Measurements from ENCODE around the gene PAX7.

The PAX7 gene

GRCh38 chr1:18769140-18769539 is 138.5 kb downstream of the PAX7 start:
- no peak for DNase-seq

- no peak for DNase-seq
These were observed 140.2 kb downstream of the PAX7 start for GRCh38 chr1:18770799-18771198.

DNA sequence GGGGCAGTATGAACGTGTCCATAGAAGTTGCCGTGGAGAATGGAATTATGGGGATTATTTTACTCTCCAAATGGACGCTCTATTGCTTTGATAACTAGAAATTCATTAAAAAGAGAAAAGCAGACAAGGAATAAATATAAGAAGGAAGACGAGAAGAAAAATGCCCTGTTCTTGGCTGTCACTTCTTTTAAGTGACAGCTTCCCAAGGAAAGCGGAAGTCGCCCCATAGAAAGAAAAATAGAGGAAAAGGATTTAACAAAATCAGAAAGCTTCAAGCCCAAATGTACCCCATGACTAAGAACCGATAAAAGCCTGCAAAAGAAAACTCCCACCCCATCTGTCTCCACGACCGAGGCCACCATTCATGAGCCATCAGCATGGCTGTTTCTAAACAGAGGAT is 143.1 kb downstream of the PAX7 start:
- no peak for DNase-seq

DNA sequence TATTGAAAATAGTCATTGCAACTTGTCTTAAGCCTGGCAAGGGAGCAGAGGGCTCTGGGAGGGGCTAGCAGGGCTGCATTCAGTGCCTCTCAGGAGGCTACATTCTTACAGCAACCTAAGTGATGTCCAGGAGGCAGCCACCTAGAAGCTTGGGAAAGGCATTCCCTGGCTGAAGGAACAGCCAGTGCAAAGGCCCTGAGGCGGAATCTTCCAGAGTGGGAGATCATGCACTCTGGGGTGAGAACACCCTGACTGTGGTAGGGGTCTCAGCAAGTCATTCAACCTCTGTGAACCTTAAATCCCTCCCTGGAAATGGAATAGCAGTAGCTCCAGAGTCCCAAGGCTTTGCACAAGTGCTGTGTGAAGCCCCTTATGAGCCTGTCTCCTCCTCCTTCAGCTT is 144.7 kb downstream of the PAX7 start:
- DNase-seq, result no peak

DNA sequence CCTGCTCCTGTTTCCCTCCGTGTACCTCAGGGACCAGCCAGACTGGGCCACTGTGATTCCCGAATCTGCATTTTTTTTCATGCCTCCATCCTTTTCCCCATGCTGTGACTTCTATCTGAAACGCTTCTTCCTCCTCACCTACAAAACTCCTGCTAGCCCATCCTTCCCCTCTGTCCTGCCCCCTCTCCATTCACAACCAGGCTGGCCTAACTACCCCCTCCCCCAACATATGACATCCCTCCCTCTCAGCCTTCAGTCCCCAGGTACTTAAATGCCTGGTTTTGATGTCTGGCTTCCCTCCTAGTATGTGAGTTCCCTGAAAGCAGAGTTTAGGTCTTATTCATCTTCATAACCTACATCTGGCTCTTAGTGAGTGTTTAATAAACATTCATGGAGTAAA is 146.1 kb downstream of the PAX7 start:
- DNase-seq, result no peak

DNA sequence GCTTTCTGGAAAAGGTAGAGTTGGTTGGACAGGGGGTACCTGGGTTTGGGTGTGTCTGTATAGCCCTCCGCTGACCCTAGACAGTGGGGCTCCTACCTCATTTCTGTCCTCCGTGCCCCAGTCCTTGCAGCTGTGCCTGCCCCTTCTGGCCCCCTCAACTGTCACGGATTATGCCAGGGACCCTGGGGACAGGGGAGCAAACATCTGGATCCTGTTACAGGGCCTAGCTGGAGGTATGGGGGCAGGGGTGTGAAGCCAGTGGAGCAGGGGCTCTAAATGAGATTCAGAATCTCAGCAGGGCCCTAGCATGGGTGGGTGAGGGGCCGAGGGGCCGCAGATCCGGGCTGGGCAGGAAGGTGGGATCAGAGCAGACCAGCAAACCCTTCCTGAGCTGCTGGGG is 147.8 kb downstream of the PAX7 start:
- no peak for DNase-seq

GRCh38 chr1:18781031-18781430 is 150.4 kb downstream of the PAX7 start:
- no peak for DNase-seq

- DNase-seq, result no peak
These were observed 153.2 kb downstream of the PAX7 start for GRCh38 chr1:18783705-18784481.

DNA sequence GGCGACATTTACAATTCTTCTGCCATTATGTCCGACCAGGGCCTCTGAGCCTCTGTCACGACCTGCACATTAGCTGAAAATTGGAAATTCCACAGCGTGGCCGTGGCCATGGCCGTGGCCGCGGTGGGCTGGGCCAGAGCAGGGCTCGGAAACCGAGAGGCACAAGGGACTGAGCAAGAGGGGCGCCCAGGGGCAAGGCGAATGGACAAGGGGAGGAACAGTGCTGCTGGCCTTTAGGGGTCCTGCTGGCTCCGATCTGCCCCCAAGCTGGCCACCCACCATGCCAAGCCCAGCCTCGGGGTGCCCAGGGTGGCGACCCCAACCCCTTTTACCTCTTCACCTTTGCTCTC is 153.8 kb downstream of the PAX7 start:
- no peak for DNase-seq

GRCh38 chr1:18786149-18786548 is 155.5 kb downstream of the PAX7 start:
- DNase-seq, result no peak

GRCh38 chr1:18787825-18788385 is 157.3 kb downstream of the PAX7 start:
- no peak for DNase-seq

GRCh38 chr1:18789246-18789645 is 158.6 kb downstream of the PAX7 start:
- no peak for DNase-seq

DNA sequence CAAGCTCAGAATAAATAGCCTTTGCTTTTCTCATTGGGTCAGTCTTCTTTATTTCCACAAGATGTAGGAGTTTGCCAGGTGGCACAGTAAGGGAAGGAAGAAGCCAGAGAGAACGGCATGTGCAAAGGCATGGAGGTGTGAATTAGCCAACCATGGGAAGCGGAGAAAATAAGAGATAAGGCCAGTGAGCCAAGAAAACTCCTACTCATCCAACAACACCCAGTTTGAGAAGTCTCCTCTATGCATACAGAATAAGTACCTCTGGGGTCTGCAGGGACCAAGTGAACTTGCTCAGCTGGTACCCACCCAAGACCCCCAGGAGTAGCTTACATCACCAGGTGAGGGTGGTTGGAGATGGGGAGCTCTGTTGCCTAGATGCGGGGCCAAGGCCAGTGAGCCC is 162.1 kb downstream of the PAX7 start:
- DNase-seq, result no peak

DNA sequence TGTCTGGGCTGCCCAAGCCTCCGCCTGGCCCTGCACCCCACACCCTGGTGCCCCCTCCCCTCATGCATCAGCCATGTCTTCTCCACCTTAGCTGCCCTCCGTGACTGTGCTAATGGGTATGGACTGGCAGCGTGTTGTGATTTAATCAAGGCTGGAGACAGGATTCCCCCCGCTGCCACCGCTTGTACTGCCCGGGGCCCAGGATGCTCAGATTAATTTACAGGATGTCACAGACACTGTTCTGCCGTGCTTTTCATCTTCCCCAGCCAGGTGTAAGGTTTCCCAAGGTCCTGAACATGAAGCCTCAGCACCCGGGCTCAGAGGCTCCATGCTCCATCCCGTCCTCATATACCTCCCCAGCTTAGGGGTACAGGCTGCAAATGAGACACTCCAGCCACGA is 162.5 kb downstream of the PAX7 start:
- DNase-seq, result no peak

DNA sequence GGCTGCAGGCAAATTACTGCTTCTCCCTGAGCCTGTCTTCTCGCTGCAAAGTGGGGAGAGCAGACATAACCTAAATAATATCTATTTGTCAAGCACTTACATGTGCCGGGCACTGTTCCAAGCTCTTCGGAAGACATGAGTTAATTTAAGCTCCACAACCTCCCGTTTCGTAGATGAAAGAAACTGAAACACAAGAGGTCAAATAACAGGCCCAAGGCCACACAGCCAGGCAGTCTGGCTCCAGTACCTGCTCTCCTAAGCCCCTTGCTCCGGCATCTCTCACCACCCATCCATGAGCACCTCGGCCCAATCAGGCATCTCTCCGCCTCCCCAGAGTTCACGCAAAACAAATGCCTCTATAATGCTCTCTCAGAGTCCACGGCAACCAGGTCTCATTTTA is 163.4 kb downstream of the PAX7 start:
- no peak for DNase-seq

DNA sequence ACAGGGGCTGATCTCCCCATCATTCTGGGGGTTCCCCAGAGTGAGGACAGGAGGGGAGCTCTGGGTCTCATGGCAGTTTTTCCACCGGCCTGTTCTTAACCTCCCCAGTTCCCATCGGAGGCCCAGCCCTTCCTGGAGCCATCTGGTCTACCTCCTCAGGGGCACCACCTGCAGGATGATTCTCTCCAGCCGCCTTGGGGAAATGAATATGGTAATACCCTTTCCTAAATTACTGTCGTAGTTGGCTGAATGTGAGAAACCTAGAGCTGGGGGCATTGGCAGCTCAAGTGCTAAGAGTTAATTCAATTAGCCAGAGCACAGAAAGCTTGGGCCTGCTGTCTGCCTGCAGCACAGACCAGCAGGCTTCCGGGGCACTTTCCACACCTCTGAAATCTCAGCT is 163.9 kb downstream of the PAX7 start:
- DNase-seq, result no peak

GRCh38 chr1:18795002-18795689 is 164.5 kb downstream of the PAX7 start:
- no peak for DNase-seq

DNA sequence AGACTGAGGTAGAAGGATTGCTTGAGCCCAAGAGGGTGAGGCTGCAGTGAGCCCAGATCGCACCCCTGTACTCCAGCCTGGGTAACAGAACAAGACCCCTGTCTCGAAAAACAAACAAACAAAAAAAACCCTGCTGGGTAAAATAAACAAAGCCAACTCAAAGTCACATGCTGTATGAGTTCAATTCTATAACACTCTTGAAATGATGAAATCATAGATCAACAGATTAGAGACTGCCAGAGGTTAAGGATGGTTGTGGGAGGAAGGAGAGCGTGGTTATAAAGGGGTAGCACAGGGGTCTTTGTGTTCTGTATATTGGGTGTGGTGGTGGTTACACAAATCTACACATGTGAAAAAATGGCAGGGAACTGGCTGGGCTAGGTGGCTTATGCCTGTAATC is 166.3 kb downstream of the PAX7 start:
- DNase-seq, result no peak
